Mesodermal cell (in vitro differentiated cells): ENCODE data around the gene CCDC15.
"Not testable (repeated sequence)": the region's sequence is repeated elsewhere in the genome, so short reads cannot be mapped to it uniquely, and the experiment has no call there.

Source experiments
- H3K27ac ChIP-seq: 2 replicates; pipeline ENCODE4 v1.7.0; 2013; ENCODE audit warnings: mild to moderate bottlenecking, low read depth, low read length, moderate library complexity; ENCODE audit not compliant: severe bottlenecking
- H3K36me3 ChIP-seq: 2 replicates; pipeline ENCODE4 v1.7.1; 2013; ENCODE audit warnings: mild to moderate bottlenecking, low read length, moderate library complexity; ENCODE audit not compliant: control insufficient read depth, insufficient read depth
- H3K4me1 ChIP-seq: one replicate; pipeline ENCODE4 v1.7.1; 2013; ENCODE audit warnings: mild to moderate bottlenecking, low read length; ENCODE audit not compliant: insufficient read depth, control insufficient read depth, poor library complexity, severe bottlenecking
- H3K4me3 ChIP-seq: 2 replicates; pipeline ENCODE4 v1.7.0; 2013; ENCODE audit warnings: low read length, control low read depth, mild to moderate bottlenecking; ENCODE audit not compliant: insufficient read depth, poor library complexity, severe bottlenecking; ENCODE audit errors: extremely low read depth
- H3K9me3 ChIP-seq: 2 replicates; pipeline ENCODE4 v1.7.1; 2013; ENCODE audit warnings: mild to moderate bottlenecking, low read length, moderate library complexity; ENCODE audit not compliant: control insufficient read depth
- WGBS, 2 experiments: methylation state at CpG; one replicate each; pipeline ENCODE4 v1.1.5; 2013; ENCODE audit warnings: missing lambda C conversion rate in 2 of 2; ENCODE audit not compliant: insufficient coverage in 2 of 2; 5-methylcytosine and 5-hydroxymethylcytosine counted together

Gene CCDC15

GRCh38 chr11:124968197-124968596, 14.2 kb downstream of the CCDC15 start:
- not testable (repeated sequence) for H3K27ac ChIP-seq, H3K4me3 ChIP-seq, H3K4me1 ChIP-seq, H3K36me3 ChIP-seq, H3K9me3 ChIP-seq
- WGBS, 2 experiments: 85 to 90% methylated on average over 11 to 13 of the region's 13 CpGs

- Histone ChIP-seq H3K36me3 (no peaks in the 10 kb centered on the region), H3K27ac (no peak overlapping the region), H3K4me1 (no peaks in the 10 kb centered on the region), H3K4me3 (no peak overlapping the region), H3K9me3 (no peaks in the 10 kb centered on the region)
- 20% methylated on average over 1 of the region's 2 CpGs; no CpG with 5 or more reads in 1 of the 2 experiments for WGBS, 2 experiments
Measured at GRCh38 chr11:124970925-124971324, 16.9 kb downstream of the CCDC15 start.

GRCh38 chr11:124971810-124972209, 17.8 kb downstream of the CCDC15 start:
- Histone ChIP-seq H3K4me1 (no peaks in the 10 kb centered on the region), H3K4me3 (no peak overlapping the region), H3K36me3 (no peaks in the 10 kb centered on the region), H3K27ac (no peak overlapping the region), H3K9me3 (no peaks in the 10 kb centered on the region)
- WGBS, 2 experiments: no CpG with 5 or more reads among the region's 2 CpGs

- Histone ChIP-seq H3K4me1 (no peaks in the 10 kb centered on the region), H3K27ac (no peak overlapping the region), H3K9me3 (no peaks in the 10 kb centered on the region), H3K36me3 (no peaks in the 10 kb centered on the region), H3K4me3 (no peak overlapping the region)
- WGBS, 2 experiments: no CpG with 5 or more reads among the region's 3 CpGs
Measured at GRCh38 chr11:124976531-124976930, 22.5 kb downstream of the CCDC15 start.

- H3K4me3 ChIP-seq: no peak overlapping the region
- H3K27ac ChIP-seq: no peak overlapping the region
- no peaks in the 10 kb centered on the region for H3K9me3 ChIP-seq
- no peaks in the 10 kb centered on the region for H3K4me1 ChIP-seq
- H3K36me3 ChIP-seq: no peaks in the 10 kb centered on the region
- WGBS, 2 experiments: 100% methylated on average over 1 of the region's 2 CpGs; no CpG with 5 or more reads in 1 of the 2 experiments
Measured at GRCh38 chr11:124977006-124977405, 23.0 kb downstream of the CCDC15 start.

- Histone ChIP-seq H3K27ac (no peak overlapping the region), H3K4me3 (no peak overlapping the region), H3K9me3 (no peaks in the 10 kb centered on the region), H3K4me1 (no peaks in the 10 kb centered on the region), H3K36me3 (no peaks in the 10 kb centered on the region)
- no CpG with 5 or more reads among the region's 2 CpGs for WGBS, 2 experiments
Measured at GRCh38 chr11:124978316-124978715, 24.3 kb downstream of the CCDC15 start.

- Histone ChIP-seq H3K36me3 (peaks cover under 1% of the 10 kb centered on the region), H3K4me1 (no peaks in the 10 kb centered on the region), H3K4me3 (no peak overlapping the region), H3K27ac (no peak overlapping the region), H3K9me3 (no peaks in the 10 kb centered on the region)
Measured at GRCh38 chr11:124982043-124982442, 28.0 kb downstream of the CCDC15 start.

- H3K4me1 ChIP-seq: no peaks in the 10 kb centered on the region
- H3K9me3 ChIP-seq: no peaks in the 10 kb centered on the region
- no peak overlapping the region for H3K27ac ChIP-seq
- WGBS, 2 experiments: 85 to 87% methylated on average over 14 to 17 of the region's 17 CpGs
- H3K4me3 ChIP-seq: no peak overlapping the region
- peaks cover 5% of the 10 kb centered on the region for H3K36me3 ChIP-seq
Measured at GRCh38 chr11:124983674-124984511, 29.9 kb downstream of the CCDC15 start.

GRCh38 chr11:124984512-124984854, 30.5 kb downstream of the CCDC15 start:
- Histone ChIP-seq H3K9me3 (no peaks in the 10 kb centered on the region), H3K4me1 (no peaks in the 10 kb centered on the region), H3K36me3 (peaks cover 5% of the 10 kb centered on the region), H3K27ac (no peak overlapping the region), H3K4me3 (no peak overlapping the region)
- 89 to 100% methylated on average over 1 to 2 of the region's 3 CpGs for WGBS, 2 experiments

- no peak overlapping the region for H3K27ac ChIP-seq
- 100% methylated on average over 1 of the region's 1 CpG; no CpG with 5 or more reads in 1 of the 2 experiments for WGBS, 2 experiments
Measured at GRCh38 chr11:124987096-124987495, 33.1 kb downstream of the CCDC15 start.

GRCh38 chr11:124988063-124988462, 34.1 kb downstream of the CCDC15 start:
- Histone ChIP-seq H3K27ac (no peak overlapping the region), H3K4me3 (no peak overlapping the region), H3K9me3 (no peaks in the 10 kb centered on the region), H3K36me3 (peaks cover 5% of the 10 kb centered on the region), H3K4me1 (no peaks in the 10 kb centered on the region)
- 100% methylated on average over 1 to 2 of the region's 3 CpGs for WGBS, 2 experiments

More at GRCh38 chr11:124987096-124987495, 33.1 kb downstream of the CCDC15 start:
- Histone ChIP-seq H3K4me3 (no peak overlapping the region), H3K4me1 (no peaks in the 10 kb centered on the region), H3K9me3 (no peaks in the 10 kb centered on the region), H3K36me3 (peaks cover 5% of the 10 kb centered on the region)
